ENCODE data around the gene KCTD3.

DNA sequence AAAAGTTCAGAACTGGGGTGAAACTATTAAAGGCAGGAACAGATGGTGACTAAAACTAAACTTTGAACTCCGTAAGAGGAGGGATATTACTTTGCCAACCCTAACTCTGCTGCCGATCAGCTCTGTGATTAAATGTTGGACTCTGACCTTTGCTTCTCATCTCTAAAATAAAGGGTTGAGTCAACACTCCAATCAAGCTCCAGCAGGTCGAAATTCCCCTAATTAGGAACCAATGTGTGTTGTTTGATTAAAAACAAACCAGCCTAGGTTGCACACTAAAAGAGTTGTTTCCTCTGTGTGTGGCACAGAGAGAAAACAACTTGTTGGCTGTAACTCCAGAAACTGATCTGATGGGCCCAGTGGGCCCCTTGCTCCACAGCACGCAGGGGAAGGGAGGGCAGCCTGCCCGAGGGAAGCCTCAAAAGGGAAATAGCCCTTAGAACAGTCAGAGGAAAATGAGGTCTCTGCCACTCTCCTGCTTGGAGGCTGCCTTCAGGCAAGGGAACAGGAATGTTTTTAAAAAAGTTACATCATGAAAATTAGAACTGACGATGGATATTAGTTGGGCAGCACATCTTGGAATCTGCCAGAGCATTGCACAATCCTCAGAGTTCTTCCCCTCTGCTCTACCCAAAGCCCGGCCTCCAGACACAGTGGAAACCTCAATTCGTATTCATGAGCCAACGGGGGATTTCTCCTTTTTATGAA is 69.3 kb downstream of the KCTD3 start:
- TF ChIP-seq POLR2A (IDR thresholded peaks at IDR 0.05; ENCODE audit: low read length), result no peak
- no peak for TF ChIP-seq GATA1 (IDR thresholded peaks at IDR 0.05; ENCODE audit: low read depth, low read length)
